NB4 (cell line): ENCODE measurements around the gene HEMGN.

Experiments
- CTCF ChIP-seq: IDR thresholded peaks from one replicate; pipeline ENCODE4 v1.5.1; 2012; ENCODE audit warnings: low read depth, low read length
- MAX ChIP-seq: IDR thresholded peaks from 2 replicates; pipeline ENCODE4 v1.6.1; 2011; ENCODE audit warnings: low read depth, low read length
- MYC ChIP-seq: IDR thresholded peaks from 2 replicates; pipeline ENCODE4 v1.6.1; 2011; ENCODE audit warnings: low read depth, low read length
- POLR2A ChIP-seq: IDR thresholded peaks from 2 replicates; pipeline ENCODE4 v1.6.1; 2011; ENCODE audit warnings: mild to moderate bottlenecking; ENCODE audit not compliant: insufficient read length; ENCODE audit errors: extremely low read depth

GRCh38 chr9:97969014-97969413 is 31.0 kb upstream of the HEMGN start:
- TF ChIP-seq CTCF, result no peak
- no peak for TF ChIP-seq POLR2A
- no peak for TF ChIP-seq MYC
- no peak for TF ChIP-seq MAX
